ENCODE measurements around the gene SLC27A3. TPM values are rescaled to one million over a fixed set of nuclear protein-coding genes. Genes with fewer than 3 reads are reported as not detected.

SLC27A3 gene
- polyA plus RNA-seq, 1 donor from 2014 or later: 30.6 TPM

GRCh38 chr1:153798468-153798780 is 23.2 kb downstream of the SLC27A3 start:
- Histone ChIP-seq H3F3A (ENCODE audit: insufficient read depth, low read length, poor library complexity, severe bottlenecking) (no peaks in the 10 kb centered on the region), H3K9me3 (ENCODE audit: low read length) (no peaks in the 10 kb centered on the region), H3K27me3 (ENCODE audit: insufficient read depth, low read depth, low read length) (no peaks in the 10 kb centered on the region), H3K9me2 (ENCODE audit: insufficient read depth, low read length) (no peaks in the 10 kb centered on the region), H3K4me3 (ENCODE audit: low read length) (no peak overlapping the region), H3K36me3 (ENCODE audit: insufficient read depth, low read length) (no peaks in the 10 kb centered on the region), H3K9ac (ENCODE audit: low read length) (no peak overlapping the region), H3K4me2 (ENCODE audit: low read length) (no peak overlapping the region), H3K27ac (ENCODE audit: low read length) (no peak overlapping the region), H4K20me1 (ENCODE audit: insufficient read depth) (no peaks in the 10 kb centered on the region), H3K79me2 (replicated peaks; ENCODE audit: insufficient read depth, low read length) (no peaks in the 10 kb centered on the region), H2AFZ (ENCODE audit: low read depth, low read length) (no peak overlapping the region)
- TF ChIP-seq RAD21 (conservative IDR thresholded peaks at IDR 0.05): no peak
- no peak for TF ChIP-seq SMC3 (conservative IDR thresholded peaks at IDR 0.05; ENCODE audit: poor library complexity)
- TF ChIP-seq EZH2 (IDR thresholded peaks at IDR 0.05; ENCODE audit: borderline replicate concordance, insufficient read depth, low read length, poor library complexity, severe bottlenecking): no peak
- TF ChIP-seq TAF1 (IDR thresholded peaks at IDR 0.05; ENCODE audit: low read depth): no peak
- no peak for TF ChIP-seq CTCF (IDR thresholded peaks at IDR 0.05; ENCODE audit: poor library complexity, severe bottlenecking)
- TF ChIP-seq REST (IDR thresholded peaks at IDR 0.05; ENCODE audit: borderline replicate concordance): no peak
- TF ChIP-seq POLR2AphosphoS5 (IDR thresholded peaks at IDR 0.05): no peak
- TF ChIP-seq EP300 (conservative IDR thresholded peaks at IDR 0.05; ENCODE audit: poor library complexity, severe bottlenecking): no peak
- TF ChIP-seq MXI1 (conservative IDR thresholded peaks at IDR 0.05; ENCODE audit: poor library complexity, severe bottlenecking): no peak

- no peak overlapping the region for H2AFZ ChIP-seq (ENCODE audit: low read depth, low read length)
- H3K4me2 ChIP-seq (ENCODE audit: low read length): no peak overlapping the region
- no peak overlapping the region for H3K27ac ChIP-seq (ENCODE audit: low read length)
- no peaks in the 10 kb centered on the region for H3K36me3 ChIP-seq (ENCODE audit: insufficient read depth, low read length)
- H3K27me3 ChIP-seq (ENCODE audit: insufficient read depth, low read depth, low read length): no peaks in the 10 kb centered on the region
- H3K4me3 ChIP-seq (ENCODE audit: low read length): no peak overlapping the region
- no peaks in the 10 kb centered on the region for H3K79me2 ChIP-seq (replicated peaks; ENCODE audit: insufficient read depth, low read length)
- H3K9ac ChIP-seq (ENCODE audit: low read length): no peak overlapping the region
- no peaks in the 10 kb centered on the region for H3K9me2 ChIP-seq (ENCODE audit: insufficient read depth, low read length)
- TF ChIP-seq REST (IDR thresholded peaks at IDR 0.05; ENCODE audit: borderline replicate concordance) (no peak), TAF1 (IDR thresholded peaks at IDR 0.05; ENCODE audit: low read depth) (no peak), EZH2 (IDR thresholded peaks at IDR 0.05; ENCODE audit: borderline replicate concordance, insufficient read depth, low read length, poor library complexity, severe bottlenecking) (no peak), SMC3 (conservative IDR thresholded peaks at IDR 0.05; ENCODE audit: poor library complexity) (no peak)
- no peaks in the 10 kb centered on the region for H4K20me1 ChIP-seq (ENCODE audit: insufficient read depth)
- H3K9me3 ChIP-seq (ENCODE audit: low read length): no peaks in the 10 kb centered on the region
- H3F3A ChIP-seq (ENCODE audit: insufficient read depth, low read length, poor library complexity, severe bottlenecking): no peaks in the 10 kb centered on the region
Observed at GRCh38 chr1:153799016-153799415, 23.8 kb downstream of the SLC27A3 start.

All from neural cell (in vitro differentiated cells).